HT1080 (cell line): ENCODE results near the gene EML6. TPM values are rescaled to one million over a fixed set of nuclear protein-coding genes. Genes with fewer than 3 reads are reported as not detected.
A peak's percentile ranks its signal among the peaks of the same experiment; 100 is the strongest.

Experiments used
- DNase-seq: peaks from one replicate; pipeline ENCODE4 v3.0.0-alpha.2; 2015; ENCODE audit warnings: low read depth
- total RNA-seq: library from RNA; depleted of rRNA; stranded (reverse); fragments of >200 nt; shearing (Covaris generic); gene quantifications from 2 replicates; pipeline ENCODE4 v1.2.3, GENCODE V29; 2014

EML6 gene
- total RNA-seq, 1 experiment from 2014 or later = 1.8 TPM

DNA sequence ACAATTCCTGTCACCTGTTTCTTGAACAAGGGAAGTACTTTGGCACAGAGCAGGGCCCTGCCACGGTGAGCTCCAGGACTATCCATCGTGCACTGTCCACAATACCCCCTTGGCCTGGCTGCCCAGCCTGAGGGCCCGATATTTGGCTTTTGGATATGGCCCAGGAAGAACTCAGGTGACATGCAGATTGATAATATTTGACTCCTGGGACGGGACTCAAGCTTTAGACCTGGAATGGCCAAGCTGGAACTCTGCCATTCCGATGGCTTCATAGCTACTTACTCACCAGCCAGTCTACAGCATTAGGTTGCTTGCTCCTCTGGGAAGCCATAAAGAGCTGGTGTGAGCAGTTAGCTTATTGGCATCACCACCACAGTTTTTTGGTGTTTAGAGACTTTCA, 26.6 kb downstream of the EML6 start:
- DNase-seq = no peak

DNA sequence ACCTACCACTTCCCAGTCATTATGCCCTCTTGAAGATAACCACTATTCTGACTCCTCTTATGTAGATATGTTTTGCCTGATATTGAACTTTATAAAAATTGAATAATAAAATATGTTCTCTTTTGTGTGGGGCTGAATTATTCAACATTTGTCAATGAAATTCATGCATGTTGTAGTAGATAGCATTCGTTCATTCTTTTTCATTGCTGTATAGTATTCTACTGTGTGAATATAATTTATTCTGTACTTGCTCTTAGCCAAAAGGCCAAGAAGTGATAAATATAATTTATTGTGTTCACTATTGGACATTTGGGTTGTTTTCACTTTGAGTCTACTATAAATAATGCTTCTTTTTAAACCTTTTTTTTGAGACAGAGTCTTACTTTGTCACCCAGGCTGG, 29.0 kb downstream of the EML6 start:
- DNase-seq = no peak

DNA sequence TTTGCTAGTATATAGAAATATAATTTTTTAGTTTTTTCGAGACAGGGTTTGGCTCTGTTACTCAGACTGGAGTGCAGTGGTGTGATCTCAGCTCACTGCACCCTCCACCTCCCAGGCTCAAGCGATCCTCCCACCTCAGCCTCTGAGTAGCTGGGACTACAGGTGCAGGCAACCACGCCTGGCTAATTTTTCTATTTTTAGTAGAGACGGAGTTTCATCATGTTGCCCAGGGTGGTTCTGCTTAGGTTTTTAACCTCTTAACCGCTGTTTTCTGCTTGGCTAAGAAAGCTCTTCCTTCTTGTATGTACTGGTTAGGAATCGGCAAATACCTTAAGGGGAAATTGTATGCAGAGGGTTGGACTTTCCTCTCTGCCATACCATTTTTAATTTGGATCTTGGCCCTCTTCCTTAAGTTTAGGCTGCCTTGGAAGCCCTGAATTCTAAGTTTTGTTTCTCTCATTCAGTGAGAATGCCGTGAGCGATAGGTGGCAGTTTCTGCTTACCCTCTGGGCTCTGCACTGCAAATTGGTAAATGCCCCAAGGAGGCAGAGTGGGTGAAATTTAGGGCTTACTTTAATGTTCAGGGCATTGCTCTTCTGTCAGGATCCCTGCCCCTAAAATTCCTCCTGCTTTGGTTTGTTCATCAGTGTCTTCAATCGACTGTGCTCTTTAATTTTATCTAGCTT, 32.3 kb downstream of the EML6 start:
- no peak for DNase-seq

DNA sequence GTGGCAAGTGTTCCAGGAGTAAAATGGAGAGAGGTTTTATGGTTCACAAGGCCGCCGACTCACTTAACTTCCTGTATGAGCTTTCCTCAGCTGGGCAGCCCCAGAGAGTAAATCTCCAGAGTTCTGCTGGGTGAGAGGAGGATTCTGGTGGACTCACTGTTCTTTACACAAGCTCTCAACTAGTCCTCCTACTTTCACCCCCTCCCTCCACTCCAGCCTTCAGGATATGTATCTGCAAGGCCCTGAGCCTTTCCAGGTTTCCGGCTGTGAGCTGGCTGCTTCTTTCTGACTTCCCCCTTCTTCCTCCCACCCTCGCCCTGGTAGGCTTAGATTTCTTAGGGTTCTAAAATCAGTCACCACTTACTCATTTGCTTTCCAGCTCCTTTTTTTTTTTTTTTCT, 34.0 kb downstream of the EML6 start:
- peak; percentile 64 for DNase-seq

GRCh38 chr2:54758951-54759350, 35.5 kb downstream of the EML6 start:
- no peak for DNase-seq

DNA sequence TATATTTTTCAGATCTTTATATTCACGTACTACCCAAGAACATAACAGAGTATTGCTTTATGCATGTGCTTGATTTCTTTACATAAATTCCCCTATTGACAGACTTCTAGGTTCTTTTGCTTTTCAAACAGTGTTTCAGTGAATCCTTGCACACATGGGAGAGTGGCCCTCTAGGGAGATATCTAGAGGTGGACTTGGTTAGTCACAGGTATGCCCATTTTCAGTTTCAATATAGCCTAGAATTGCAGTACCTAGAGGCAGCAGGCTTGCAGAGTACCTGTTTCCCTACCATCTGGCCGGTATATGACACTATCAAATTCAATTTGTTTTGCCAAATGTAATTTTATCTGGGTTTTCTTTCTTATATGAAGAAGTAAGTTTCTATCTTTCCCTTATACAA, 36.8 kb downstream of the EML6 start:
- no peak for DNase-seq

- no peak for DNase-seq
Measured at GRCh38 chr2:54763636-54764291, 40.3 kb downstream of the EML6 start.

DNA sequence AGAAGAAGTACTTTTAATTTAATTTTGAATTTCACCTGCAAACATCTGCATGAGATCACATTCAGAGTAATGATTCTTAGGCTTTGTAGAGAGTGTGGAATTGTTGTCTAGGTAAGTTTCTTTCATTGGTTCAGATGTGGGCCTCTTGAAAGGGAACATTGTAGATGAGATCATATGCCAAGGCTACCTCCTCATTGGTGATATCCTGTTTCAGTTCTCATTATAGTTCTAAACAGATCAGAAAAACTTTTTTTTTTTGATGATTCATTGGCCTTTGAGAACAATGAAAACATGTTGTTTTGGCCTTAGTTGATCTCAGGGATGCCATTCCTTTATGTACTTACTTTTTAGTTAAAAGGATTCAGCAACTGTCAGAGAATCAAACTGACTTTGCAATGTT, 44.5 kb downstream of the EML6 start:
- DNase-seq = peak; percentile 72

DNA sequence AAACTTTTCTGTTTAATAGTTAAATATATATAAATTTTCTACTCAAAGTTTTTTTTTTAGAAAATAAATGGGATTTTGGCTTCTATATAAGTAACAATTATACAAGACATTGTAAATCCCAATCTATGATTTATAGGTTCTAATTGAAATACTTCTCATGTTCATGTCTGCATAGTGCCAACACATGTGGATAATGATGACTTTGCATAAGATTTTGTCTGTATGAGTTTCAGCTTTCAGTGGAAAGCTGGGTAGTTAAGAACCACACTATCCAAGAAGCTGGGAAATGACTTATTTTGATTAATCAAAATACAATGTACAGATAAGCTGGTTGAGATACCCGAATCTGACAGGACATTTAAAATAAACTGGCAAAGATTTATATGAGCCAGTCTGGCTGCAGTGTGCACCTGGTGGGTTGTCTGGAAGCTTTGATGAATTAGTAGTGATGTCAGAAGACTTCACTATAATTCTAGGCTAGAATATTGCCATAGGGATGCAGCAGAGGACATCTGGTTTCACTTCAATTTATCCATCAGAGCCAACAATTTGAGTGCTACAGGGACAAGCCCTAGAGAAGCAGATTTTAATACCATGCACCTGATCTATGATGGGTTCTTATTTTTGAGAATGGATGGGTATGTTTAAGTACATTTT, 45.4 kb downstream of the EML6 start:
- DNase-seq = no peak

DNA sequence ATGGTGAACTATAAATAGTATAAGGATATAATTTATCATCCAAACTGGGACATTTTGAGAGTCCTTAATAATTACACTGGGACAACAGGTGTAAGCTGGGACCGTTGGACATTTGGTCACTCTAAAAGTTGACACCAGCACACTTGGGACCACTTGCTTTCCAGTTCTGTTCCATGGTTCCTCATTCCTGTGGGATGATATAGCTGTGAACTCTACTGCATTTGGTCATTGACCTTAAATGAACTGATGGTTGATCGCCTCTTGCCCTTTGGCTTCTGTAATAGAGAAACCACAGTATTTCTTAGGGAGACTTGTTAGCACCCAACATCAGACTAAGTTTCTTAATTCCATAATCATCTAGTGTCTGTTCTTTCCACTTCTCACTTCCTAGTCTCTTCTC, 46.7 kb downstream of the EML6 start:
- DNase-seq = no peak

GRCh38 chr2:54770676-54771075, 47.2 kb downstream of the EML6 start:
- DNase-seq = no peak

DNA sequence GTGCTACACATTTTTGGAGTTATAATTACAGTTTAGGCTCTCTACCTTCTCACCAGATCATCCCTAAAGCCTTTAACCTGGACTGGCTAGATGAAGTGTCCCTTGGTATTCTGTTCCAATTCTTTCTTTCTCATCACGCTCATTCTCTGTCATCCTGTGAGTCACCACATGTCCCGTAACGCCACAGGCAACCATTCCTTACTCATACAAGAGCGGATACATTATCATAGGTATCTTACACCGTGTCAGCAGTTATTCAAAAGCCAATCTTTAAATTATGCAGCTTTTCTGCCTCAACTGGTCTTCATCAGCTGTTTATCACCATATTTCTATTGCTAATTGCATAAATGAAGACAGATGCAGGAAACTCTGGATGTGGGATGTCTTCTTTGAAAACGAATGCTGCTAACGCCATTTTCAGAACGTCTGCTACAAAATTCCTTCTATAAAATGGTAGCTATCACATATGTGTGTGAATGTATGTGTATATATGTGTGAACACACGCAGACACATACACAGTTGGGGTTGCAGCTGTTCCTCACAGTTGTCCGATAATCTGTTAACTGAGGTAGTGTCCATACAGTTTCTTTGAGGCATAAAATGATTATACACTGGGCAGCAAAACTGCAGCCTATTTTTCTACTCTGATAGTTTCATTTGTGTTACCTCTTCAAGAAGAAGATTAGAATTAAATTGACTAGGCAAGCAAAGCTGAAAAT, 47.9 kb downstream of the EML6 start:
- DNase-seq = peak; percentile 77

DNA sequence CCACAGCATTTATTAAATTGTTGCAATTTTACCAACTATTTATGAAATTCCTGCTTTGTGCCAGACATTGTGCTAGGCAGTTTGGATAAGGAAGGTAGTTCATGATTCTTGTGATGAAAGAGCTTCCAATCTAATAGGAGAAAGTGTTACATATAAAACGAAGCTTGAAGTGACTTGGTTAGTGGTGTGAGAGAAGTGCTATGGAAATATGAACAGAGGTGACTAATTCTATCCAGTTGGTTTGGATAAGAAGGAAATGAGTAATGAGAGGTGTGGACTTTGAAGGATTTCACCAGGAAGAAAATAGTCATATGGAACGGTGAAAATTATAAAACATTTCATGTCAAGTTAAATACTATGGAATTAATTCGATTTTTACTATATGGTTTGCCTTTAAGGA, 48.6 kb downstream of the EML6 start:
- peak; percentile 88 for DNase-seq

- DNase-seq = peak; percentile 74
Measured at GRCh38 chr2:54772531-54772930, 49.1 kb downstream of the EML6 start.

DNA sequence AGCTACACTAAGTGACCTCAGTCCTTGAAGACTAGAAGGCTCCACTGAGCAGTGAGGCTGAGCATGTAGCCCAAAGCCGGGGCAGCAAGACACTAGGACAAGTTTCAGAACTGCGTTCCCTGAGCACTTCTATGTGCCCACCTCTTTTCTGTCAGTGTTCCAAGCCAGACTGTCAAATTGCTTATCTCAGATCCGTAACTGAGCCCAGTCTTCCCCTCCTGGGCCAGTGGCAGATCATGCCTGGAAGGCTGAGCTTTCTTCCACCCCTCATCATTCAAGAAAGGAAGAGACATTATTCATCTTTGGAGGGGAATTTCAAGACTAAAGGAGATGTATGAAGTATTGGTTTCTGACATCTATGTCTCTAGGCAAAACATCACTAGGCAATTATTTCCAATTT, 49.8 kb downstream of the EML6 start:
- no peak for DNase-seq

GRCh38 chr2:54773838-54774237, 50.4 kb downstream of the EML6 start:
- peak; percentile 62 for DNase-seq

DNA sequence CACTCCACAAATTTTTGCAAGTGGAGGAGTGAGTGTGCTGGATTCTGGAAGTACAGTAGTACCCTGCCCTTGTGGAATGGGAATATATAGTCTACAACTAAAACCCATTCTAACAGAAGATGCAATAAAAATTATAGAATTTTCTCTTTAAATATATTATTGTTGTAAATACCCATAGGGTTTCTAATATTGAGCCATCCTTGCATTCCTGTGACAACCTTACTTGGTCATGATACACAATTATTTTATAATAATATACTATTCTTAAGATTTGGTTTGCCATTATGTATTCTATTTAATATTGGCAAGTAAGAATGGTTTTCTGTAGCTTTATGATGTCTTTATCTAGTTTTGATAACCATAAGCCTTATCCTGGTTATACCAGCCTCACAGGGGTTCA, 52.2 kb downstream of the EML6 start:
- no peak for DNase-seq

DNA sequence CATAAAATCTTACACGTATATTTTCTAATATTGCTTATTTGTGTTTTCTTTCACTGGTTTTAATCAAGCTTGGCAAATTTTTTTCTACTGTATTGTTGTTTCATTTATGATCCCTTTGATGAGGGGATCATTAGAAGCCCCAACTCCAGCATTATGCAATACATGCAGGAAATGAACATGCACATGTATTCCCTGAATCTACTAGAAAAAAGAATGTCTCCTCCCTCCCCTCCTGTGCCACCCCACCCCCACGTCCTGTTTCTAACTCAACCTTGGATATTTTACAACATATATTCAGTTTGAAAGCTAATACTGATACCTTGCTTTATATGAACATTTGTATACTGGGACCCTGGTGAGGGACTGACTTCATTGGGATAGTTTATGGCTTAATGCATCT, 53.0 kb downstream of the EML6 start:
- no peak for DNase-seq

DNA sequence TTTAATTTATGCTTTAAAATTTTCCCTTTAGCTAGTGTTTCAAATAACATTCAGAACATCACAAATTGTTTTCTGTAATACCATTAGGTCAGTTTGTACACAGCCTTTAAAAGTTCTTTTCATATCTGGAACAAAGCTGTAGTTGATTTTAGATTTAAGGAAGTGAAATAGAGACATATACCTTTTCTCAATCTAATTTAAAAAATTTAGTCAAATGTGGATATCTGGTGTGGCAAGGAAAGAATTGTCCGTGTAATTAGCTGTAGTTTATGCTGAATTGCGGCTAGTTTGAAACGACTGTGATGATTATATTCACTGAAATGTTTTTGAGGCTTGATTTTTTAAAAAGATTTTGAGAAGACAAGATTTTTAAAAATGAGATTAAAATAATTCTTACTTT, 59.9 kb downstream of the EML6 start:
- DNase-seq = no peak

GRCh38 chr2:54787270-54787669, 63.8 kb downstream of the EML6 start:
- DNase-seq = no peak

GRCh38 chr2:54787755-54788366, 64.4 kb downstream of the EML6 start:
- no peak for DNase-seq

- no peak for DNase-seq
Measured at GRCh38 chr2:54789878-54790277, 66.4 kb downstream of the EML6 start.
